Suprapubic skin (tissue), 4 donors: Measurements from ENCODE around the gene TMPRSS4. TPM values are rescaled to one million over a fixed set of nuclear protein-coding genes. Genes with fewer than 3 reads are reported as not detected.
A peak's percentile ranks its signal among the peaks of the same experiment; 100 is the strongest.

ENCODE experiments used
- DNase-seq, 2 donors: peaks; one replicate each; pipeline ENCODE4 v3.0.0-alpha.2; 2019; ENCODE audit warnings: low spot score in 2 of 2
- H3K27ac ChIP-seq: fragments of 200-600 bp; sonication (generic); one replicate; pipeline ENCODE4 v1.5.1; 2019
- H3K27me3 ChIP-seq: fragments of 200-600 bp; sonication (generic); one replicate; pipeline ENCODE4 v1.5.1; 2019
- H3K36me3 ChIP-seq: fragments of 200-600 bp; sonication (generic); one replicate; pipeline ENCODE4 v1.5.1; 2019
- H3K4me1 ChIP-seq: fragments of 200-600 bp; sonication (generic); one replicate; pipeline ENCODE4 v1.5.1; 2019
- H3K4me3 ChIP-seq: fragments of 200-600 bp; sonication (generic); one replicate; pipeline ENCODE4 v1.5.1; 2019; ENCODE audit warnings: mild to moderate bottlenecking
- H3K9me3 ChIP-seq: fragments of 200-600 bp; sonication (generic); one replicate; pipeline ENCODE4 v1.5.1; 2019
- EP300 ChIP-seq: sonication (generic); formaldehyde crosslinking; IDR thresholded peaks from one replicate; pipeline ENCODE4 v1.6.1; 2017; ENCODE audit warnings: antibody characterized with exemption
- POLR2A ChIP-seq, 2 donors: fragments of 450-650 bp; IDR thresholded peaks; one replicate each; pipeline ENCODE4 v1.6.1; 2017; ENCODE audit warnings: antibody characterized with exemption in 2 of 2, mild to moderate bottlenecking in 2 of 2, moderate library complexity in 2 of 2
- POLR2AphosphoS5 ChIP-seq, 3 donors: sonication (generic); formaldehyde crosslinking; IDR thresholded peaks; one replicate each; pipeline ENCODE4 v1.6.1; 2017; ENCODE audit warnings: antibody characterized with exemption in 3 of 3
- WGBS: methylation state at CpG from one replicate; pipeline ENCODE4 v1.1.5; 2018; 5-methylcytosine and 5-hydroxymethylcytosine counted together
- total RNA-seq, 4 donors: library from RNA; depleted of rRNA; stranded (reverse); fragments of >200 nt; gene quantifications; one replicate each; pipeline ENCODE4 v1.1.0, GENCODE V29; 2016
- TF ChIP-seq, protein P1 (sequence below), 2 donors: fragments of 200-600 bp in 1 of 2; fragments of 450-650 bp in 1 of 2; sonication (generic) in 1 of 2; IDR thresholded peaks; one replicate each; pipeline ENCODE4 v1.5.1; 2016 to 2019; ENCODE audit warnings: antibody characterized with exemption in 2 of 2, mild to moderate bottlenecking in 1 of 2, moderate library complexity in 1 of 2

TMPRSS4 gene
- total RNA-seq, 4 donors from 2014 or later, result 1.6 to 17.0 (median 2.4) TPM

DNA sequence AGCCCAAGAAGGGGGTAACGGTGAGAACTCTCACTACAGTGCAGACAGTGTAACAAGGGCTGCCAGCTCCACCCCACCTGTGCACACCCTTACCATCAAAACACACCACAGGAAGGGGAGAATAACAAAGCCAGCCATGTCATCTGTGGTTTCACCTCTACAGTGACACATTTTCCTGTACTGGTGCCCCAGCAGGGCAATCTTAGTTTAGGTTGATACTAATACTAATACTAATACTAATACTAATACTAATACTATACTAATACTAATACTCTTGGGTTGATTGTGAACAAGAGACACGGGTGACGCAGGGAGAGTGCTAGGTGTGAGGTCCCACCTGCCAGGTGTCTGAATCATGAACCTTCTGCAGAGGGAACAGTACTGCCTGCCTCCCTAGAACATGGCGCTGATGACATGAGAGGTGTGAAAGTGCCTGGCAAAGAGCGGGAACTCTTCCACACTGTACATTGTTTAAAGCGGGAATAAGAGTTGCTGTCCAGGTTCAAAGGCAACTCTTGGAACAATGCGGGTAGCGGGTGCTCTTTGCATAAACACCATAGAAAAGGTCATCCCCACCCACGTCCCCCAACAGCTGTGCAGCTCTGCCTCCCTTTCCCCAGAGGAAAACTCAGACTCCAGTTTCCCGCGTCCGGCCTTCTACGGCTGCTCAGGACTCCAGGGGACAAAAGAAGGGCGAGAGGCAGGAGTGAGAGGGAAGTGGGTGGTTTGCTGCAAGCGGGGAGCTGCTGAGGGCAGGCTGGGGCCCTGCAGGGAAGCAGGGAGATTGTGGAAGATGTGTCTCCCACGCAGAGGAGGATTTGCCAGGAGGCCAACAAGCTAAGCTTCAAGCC is 25.0 kb upstream of the TMPRSS4 start:
- Histone ChIP-seq H3K4me3 (no peak overlapping the region), H3K27ac (no peak overlapping the region), H3K4me1 (no peaks in the 10 kb centered on the region), H3K9me3 (no peaks in the 10 kb centered on the region), H3K27me3 (no peaks in the 10 kb centered on the region), H3K36me3 (no peaks in the 10 kb centered on the region)
- TF ChIP-seq EP300, result no peak
- TF ChIP-seq POLR2AphosphoS5 (IDR thresholded peaks at IDR 0.05), result no peak
- TF ChIP-seq POLR2A (IDR thresholded peaks at IDR 0.05), result no peak
- TF ChIP-seq, protein P1, sequence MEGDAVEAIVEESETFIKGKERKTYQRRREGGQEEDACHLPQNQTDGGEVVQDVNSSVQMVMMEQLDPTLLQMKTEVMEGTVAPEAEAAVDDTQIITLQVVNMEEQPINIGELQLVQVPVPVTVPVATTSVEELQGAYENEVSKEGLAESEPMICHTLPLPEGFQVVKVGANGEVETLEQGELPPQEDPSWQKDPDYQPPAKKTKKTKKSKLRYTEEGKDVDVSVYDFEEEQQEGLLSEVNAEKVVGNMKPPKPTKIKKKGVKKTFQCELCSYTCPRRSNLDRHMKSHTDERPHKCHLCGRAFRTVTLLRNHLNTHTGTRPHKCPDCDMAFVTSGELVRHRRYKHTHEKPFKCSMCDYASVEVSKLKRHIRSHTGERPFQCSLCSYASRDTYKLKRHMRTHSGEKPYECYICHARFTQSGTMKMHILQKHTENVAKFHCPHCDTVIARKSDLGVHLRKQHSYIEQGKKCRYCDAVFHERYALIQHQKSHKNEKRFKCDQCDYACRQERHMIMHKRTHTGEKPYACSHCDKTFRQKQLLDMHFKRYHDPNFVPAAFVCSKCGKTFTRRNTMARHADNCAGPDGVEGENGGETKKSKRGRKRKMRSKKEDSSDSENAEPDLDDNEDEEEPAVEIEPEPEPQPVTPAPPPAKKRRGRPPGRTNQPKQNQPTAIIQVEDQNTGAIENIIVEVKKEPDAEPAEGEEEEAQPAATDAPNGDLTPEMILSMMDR (IDR thresholded peaks at IDR 0.05), result no peak
- WGBS, result 83% methylated on average over 16 of the region's 16 CpGs
- peak in 1 of 2 donors; percentile 64 for DNase-seq

DNA sequence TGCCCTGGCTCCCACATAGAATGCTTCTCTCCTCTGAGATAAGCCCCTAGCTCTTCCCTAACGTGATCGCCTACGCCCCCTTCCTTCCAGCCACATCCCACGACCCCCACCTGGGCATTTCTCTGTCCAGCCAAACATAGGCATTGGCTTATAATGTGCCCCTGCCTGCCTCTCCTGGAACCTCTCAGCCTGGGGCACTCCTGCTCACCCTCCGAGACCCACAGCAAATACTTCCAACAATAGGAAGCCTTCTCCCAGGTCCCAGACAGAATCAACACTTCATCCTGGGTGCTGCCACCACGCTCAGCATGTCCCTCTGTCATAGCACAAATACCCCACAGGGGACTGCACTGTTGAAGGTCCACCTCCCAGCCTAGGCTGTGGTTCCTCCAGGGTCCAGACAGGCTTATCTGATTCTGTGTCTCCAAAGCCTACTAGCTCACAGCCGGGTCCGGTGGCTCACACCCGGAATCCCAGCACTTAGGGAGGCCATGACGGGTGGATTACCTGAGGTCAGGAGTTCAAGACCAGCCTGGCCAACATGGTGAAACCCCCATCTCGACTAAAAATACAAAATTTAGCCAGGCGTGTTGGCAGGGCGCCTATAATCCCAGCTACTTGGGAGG is 24.2 kb upstream of the TMPRSS4 start:
- TF ChIP-seq POLR2A (IDR thresholded peaks at IDR 0.05), result no peak
- TF ChIP-seq POLR2AphosphoS5 (IDR thresholded peaks at IDR 0.05), result no peak
- TF ChIP-seq, protein P1 (IDR thresholded peaks at IDR 0.05), result no peak
- no peak for TF ChIP-seq EP300
- Histone ChIP-seq H3K27me3 (no peaks in the 10 kb centered on the region), H3K4me3 (no peak overlapping the region), H3K9me3 (no peaks in the 10 kb centered on the region), H3K27ac (no peak overlapping the region), H3K36me3 (no peaks in the 10 kb centered on the region), H3K4me1 (no peaks in the 10 kb centered on the region)
- peak in 1 of 2 donors; percentile 37 for DNase-seq
- WGBS, result 76% methylated on average over 12 of the region's 13 CpGs

DNA sequence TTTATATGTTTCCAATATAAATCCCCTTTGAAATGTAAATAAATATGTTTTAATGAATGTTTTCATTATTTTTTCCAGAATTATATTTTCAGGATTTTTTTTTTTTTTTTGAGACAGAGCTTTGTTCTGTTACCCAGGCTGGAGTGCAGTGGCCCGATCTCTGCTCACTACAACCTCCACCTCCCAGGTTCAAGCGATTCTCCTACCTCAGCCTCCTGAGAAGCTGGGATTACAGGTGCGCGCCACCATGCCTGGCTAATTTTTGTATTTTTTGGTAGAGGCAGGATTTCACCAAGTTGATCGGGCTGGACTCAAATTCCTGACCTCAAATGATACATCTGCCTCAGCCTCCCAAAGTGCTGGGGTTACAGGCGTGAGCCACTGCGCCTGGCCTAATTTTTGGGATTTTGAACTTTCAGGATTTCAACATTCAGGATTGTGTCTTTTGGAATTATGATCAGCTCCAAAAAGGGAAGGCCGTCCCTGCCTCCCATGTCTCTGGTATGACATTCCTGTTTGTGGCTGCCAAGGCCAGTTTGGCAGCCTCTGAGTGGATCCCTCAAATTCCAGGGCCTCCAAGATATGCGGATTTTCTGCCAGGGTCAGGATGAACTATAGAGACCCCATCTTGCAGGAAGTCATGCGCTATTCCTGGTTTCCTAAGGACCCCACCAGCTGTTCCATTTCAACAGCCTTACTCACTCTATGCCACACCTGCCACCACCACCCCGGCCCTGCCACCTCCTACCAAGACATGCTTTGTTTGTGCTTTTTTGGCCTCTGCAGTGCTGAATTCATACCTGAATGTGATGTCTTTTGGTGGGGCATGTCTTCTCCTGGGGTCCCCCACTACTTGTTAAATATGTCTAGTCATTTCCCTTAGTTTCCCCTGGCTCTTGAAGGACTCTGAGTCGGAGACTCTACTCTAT is 21.9 kb upstream of the TMPRSS4 start:
- H3K36me3 ChIP-seq, result no peaks in the 10 kb centered on the region
- no peaks in the 10 kb centered on the region for H3K9me3 ChIP-seq
- H3K4me3 ChIP-seq, result no peak overlapping the region
- 93% methylated on average over 12 of the region's 12 CpGs for WGBS
- peaks cover 9% of the 10 kb centered on the region for H3K4me1 ChIP-seq
- no peaks in the 10 kb centered on the region for H3K27me3 ChIP-seq
- H3K27ac ChIP-seq, result no peak overlapping the region
- TF ChIP-seq POLR2A (IDR thresholded peaks at IDR 0.05) (no peak), EP300 (no peak), POLR2AphosphoS5 (IDR thresholded peaks at IDR 0.05) (no peak)
- TF ChIP-seq, protein P1 (IDR thresholded peaks at IDR 0.05), result no peak
- peak; percentile 28 to 37 for DNase-seq

- Histone ChIP-seq H3K36me3 (no peaks in the 10 kb centered on the region), H3K4me3 (no peak overlapping the region), H3K27me3 (no peaks in the 10 kb centered on the region), H3K9me3 (no peaks in the 10 kb centered on the region), H3K4me1 (peaks cover 16% of the 10 kb centered on the region), H3K27ac (no peak overlapping the region)
- TF ChIP-seq, protein P1 (IDR thresholded peaks at IDR 0.05), result no peak
- no peak for TF ChIP-seq EP300
- no peak for TF ChIP-seq POLR2AphosphoS5 (IDR thresholded peaks at IDR 0.05)
- peak in 1 of 2 donors; percentile 39 for DNase-seq
- 90% methylated on average over 7 of the region's 7 CpGs for WGBS
Measured at GRCh38 chr11:118055966-118056365, 20.9 kb upstream of the TMPRSS4 start.
